Neuron (in vitro differentiated cells): ENCODE measurements around the gene POU6F2.

ENCODE experiments used
- H2AFZ ChIP-seq: one replicate; pipeline ENCODE4 v1.6.1; 2013; ENCODE audit warnings: low read depth, mild to moderate bottlenecking, inconsistent platforms, low read length, moderate library complexity
- H3K27me3 ChIP-seq: one replicate; pipeline ENCODE4 v1.6.1; 2013; ENCODE audit warnings: low read length; ENCODE audit not compliant: insufficient read depth
- H3K36me3 ChIP-seq: one replicate; pipeline ENCODE4 v1.6.1; 2013; ENCODE audit warnings: low read length; ENCODE audit not compliant: insufficient read depth
- H3K4me1 ChIP-seq: one replicate; pipeline ENCODE4 v1.6.1; 2013; ENCODE audit warnings: low read length; ENCODE audit not compliant: insufficient read depth
- H3K4me3 ChIP-seq: 2 replicates; pipeline ENCODE4 v1.5.1; 2013; ENCODE audit warnings: mild to moderate bottlenecking, low read length, moderate library complexity
- H3K9me3 ChIP-seq: one replicate; pipeline ENCODE4 v1.6.1; 2013; ENCODE audit warnings: low read length

POU6F2 gene

DNA sequence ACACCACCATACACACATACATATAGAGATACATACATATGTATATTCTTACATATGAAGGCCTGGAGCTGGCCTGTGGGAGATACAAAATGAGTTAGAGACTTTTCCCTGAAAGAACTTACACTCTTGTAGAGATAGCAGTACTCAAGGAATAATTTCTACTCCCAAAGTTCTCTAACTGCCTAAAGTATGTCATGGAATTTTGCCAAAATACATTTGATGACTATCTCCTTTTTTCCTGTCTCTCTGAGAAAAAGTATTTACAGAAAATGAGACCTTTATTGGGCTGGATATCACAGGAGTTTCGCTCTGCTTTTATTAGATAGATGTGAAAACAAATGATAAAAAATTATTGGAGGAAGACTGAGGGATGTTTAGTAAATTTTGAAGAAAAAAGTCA lies 220.1 kb downstream of the POU6F2 start:
- peaks cover 3% of the 10 kb centered on the region for H3K4me1 ChIP-seq
- H3K4me3 ChIP-seq, result no peak overlapping the region
- H3K36me3 ChIP-seq, result no peaks in the 10 kb centered on the region
- no peaks in the 10 kb centered on the region for H3K9me3 ChIP-seq
- H2AFZ ChIP-seq, result no peak overlapping the region
- no peaks in the 10 kb centered on the region for H3K27me3 ChIP-seq

DNA sequence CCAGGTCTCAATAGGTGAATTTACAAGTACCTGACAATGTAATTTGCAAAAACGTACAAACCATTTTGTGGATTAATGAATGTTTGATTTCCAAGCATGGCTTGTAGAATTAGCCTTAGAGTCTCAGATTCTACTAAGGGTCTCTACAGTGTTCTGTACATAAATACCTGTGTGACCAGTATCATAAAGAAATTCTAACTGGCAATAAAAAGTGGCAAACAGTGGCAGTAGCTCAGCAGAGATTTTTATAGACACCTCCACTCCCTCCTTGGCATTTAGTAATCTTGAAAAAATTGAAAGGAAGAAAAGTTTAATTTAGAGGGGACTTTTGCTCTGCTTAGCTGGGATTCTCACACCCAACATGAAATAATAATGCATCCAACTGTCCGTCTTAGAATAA lies 220.8 kb downstream of the POU6F2 start:
- H3K36me3 ChIP-seq, result no peaks in the 10 kb centered on the region

DNA sequence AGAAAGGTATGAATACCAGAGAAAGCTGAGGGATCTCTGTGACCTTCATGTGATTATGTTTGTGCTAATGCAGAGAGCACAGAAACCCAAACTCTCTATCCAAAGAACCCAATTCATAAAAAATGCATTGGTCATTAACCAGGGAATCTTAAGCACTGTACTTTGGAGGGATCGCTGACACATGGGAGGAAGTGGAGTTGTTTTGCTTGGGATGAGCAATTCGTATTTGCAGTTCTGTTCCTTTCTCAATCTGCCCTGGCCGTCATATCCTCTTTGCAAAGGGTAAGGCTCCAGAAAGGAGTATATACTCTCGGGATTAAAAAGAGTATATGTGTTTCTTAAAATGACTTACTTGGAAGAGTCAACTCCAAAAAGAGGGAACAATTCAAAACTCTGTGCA lies 221.3 kb downstream of the POU6F2 start:
- Histone ChIP-seq H3K4me1 (peaks cover 3% of the 10 kb centered on the region), H3K27me3 (no peaks in the 10 kb centered on the region), H3K36me3 (no peaks in the 10 kb centered on the region), H3K4me3 (no peak overlapping the region), H3K9me3 (no peaks in the 10 kb centered on the region), H2AFZ (no peak overlapping the region)

More for the DNA sequence above, 220.8 kb downstream of the POU6F2 start:
- Histone ChIP-seq H3K4me3 (no peak overlapping the region), H2AFZ (no peak overlapping the region), H3K4me1 (peaks cover 3% of the 10 kb centered on the region), H3K27me3 (no peaks in the 10 kb centered on the region), H3K9me3 (no peaks in the 10 kb centered on the region)

DNA sequence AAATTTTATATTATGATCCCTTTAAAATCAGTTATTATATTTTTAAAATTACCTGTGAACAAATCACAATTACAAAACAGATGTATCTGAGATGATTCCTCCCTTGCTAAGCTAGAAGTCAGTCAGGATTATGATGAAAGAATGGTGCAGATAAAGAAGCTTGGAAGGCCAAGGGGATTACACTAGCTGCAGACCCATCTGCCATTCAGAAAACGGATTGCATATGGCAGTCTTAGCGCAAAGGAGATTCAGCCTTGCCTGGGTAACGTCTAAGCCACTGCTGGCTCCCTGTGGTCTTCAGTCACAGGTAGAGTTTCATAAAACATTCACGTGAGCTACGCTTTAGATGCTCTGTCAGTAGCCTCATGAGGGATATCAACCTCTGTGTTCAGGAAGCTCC lies 222.2 kb downstream of the POU6F2 start:
- Histone ChIP-seq H3K4me1 (peaks cover 3% of the 10 kb centered on the region), H3K9me3 (no peaks in the 10 kb centered on the region), H3K27me3 (no peaks in the 10 kb centered on the region), H3K36me3 (no peaks in the 10 kb centered on the region), H2AFZ (no peak overlapping the region), H3K4me3 (no peak overlapping the region)

DNA sequence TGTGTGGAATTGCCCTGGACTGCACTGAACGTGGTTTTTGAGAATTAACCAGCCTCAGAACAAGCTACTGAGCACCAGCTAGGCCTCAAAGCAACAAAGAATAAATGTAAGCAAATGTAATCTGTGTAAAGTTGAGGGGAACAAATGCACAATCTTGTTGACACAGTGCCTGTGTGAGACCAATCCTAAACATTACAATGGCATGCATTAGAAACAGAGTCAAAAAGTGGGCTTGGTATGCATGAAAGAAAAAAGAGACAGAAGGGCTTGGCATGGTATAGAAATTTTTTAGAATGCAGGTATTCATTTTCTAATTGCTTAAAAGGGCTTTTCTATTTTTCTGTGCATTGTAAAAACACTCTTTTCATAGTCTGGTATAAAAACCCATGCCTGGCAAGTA lies 224.3 kb downstream of the POU6F2 start:
- no peaks in the 10 kb centered on the region for H3K36me3 ChIP-seq

DNA sequence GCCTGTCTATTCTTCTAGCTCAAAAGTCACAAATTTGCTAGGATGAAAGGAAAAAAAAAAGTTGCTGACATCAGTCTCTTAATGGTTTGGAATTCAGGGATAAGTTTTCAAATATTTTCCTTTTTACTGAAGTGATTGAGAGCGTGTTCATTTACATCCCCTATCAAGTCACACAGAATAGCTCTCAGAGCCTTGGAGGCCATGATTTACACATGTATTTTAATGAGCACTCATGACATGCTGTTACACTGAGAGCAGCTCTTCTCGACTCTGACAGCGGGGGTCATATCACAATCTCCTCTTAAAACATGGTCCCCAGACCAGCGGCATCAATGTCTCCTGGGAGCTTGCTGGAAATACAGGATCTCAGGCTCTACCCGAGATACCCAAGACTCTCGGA lies 232.7 kb downstream of the POU6F2 start:
- no peak overlapping the region for H2AFZ ChIP-seq
- no peaks in the 10 kb centered on the region for H3K9me3 ChIP-seq
- no peaks in the 10 kb centered on the region for H3K4me1 ChIP-seq
- H3K36me3 ChIP-seq, result no peaks in the 10 kb centered on the region
- no peaks in the 10 kb centered on the region for H3K27me3 ChIP-seq
- H3K4me3 ChIP-seq, result no peak overlapping the region

More for the DNA sequence above, 224.3 kb downstream of the POU6F2 start:
- H3K27me3 ChIP-seq, result no peaks in the 10 kb centered on the region
- H3K4me3 ChIP-seq, result no peak overlapping the region
- no peaks in the 10 kb centered on the region for H3K9me3 ChIP-seq
- peaks cover 3% of the 10 kb centered on the region for H3K4me1 ChIP-seq
- H2AFZ ChIP-seq, result no peak overlapping the region

DNA sequence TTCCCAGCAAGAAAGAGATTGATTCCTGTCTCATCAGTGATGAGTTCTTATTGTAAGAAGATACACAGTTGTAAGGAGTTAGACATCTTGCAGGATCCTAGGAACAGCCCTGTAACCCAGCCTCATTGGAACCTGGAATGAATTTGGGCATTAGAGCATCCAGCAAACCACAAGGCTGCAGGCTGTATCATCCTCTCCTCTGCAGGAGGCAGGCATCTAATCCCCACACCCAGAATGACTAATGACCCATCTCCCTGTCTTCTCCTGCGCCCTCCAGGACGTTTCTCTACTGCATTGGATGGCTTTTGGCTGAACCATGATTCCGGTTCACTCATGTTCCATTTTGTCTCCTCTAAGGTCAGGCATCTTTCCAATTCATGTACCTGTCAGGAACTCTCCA lies 233.9 kb downstream of the POU6F2 start:
- H3K4me3 ChIP-seq, result no peak overlapping the region
- no peaks in the 10 kb centered on the region for H3K9me3 ChIP-seq
- H2AFZ ChIP-seq, result no peak overlapping the region

DNA sequence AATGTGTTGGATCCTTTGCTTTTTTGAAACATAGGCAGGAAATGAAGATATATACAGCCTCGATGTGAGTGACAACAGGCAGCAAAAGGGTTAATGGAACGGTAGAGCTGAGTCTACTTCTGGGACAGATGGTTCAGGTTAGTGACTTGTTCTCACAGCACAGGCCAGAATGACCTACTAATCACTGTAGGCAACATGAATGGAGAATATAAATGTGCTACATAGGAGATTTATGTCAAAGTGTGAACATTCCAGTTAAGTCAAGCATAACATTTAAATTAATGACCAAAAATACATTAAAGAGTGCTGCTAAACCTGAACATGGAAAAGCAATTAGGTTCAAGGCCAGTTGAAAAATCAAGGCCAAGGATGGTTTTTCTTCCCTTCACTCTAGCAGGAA lies 235.2 kb downstream of the POU6F2 start:
- H3K36me3 ChIP-seq, result no peaks in the 10 kb centered on the region
- no peaks in the 10 kb centered on the region for H3K4me1 ChIP-seq
- H3K27me3 ChIP-seq, result no peaks in the 10 kb centered on the region
- no peak overlapping the region for H3K4me3 ChIP-seq
- no peak overlapping the region for H2AFZ ChIP-seq
- H3K9me3 ChIP-seq, result no peaks in the 10 kb centered on the region

More for the DNA sequence above, 233.9 kb downstream of the POU6F2 start:
- H3K27me3 ChIP-seq, result no peaks in the 10 kb centered on the region
- H3K36me3 ChIP-seq, result no peaks in the 10 kb centered on the region
- no peaks in the 10 kb centered on the region for H3K4me1 ChIP-seq

DNA sequence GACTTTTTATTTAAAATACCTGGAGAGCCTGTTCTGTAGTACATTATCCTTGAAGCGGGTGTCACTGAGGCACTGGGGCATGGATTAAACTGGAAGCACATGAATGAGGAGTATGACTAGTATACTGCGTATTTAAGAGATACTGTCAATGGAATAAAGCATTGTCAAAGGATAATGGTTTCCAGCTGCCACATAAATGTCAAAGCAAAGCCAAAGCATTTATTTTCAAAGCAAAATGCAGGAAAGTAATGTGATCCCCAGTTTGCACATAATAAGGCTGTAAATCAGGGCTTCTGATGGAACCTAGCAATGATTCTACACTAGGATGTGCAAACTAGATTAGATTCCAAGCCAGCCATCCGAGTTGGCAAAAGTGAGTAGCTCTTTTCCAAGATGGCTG lies 240.1 kb downstream of the POU6F2 start:
- no peaks in the 10 kb centered on the region for H3K9me3 ChIP-seq
- H3K4me3 ChIP-seq, result no peak overlapping the region
- no peak overlapping the region for H2AFZ ChIP-seq
- no peaks in the 10 kb centered on the region for H3K36me3 ChIP-seq
- no peaks in the 10 kb centered on the region for H3K27me3 ChIP-seq
- H3K4me1 ChIP-seq, result no peaks in the 10 kb centered on the region

DNA sequence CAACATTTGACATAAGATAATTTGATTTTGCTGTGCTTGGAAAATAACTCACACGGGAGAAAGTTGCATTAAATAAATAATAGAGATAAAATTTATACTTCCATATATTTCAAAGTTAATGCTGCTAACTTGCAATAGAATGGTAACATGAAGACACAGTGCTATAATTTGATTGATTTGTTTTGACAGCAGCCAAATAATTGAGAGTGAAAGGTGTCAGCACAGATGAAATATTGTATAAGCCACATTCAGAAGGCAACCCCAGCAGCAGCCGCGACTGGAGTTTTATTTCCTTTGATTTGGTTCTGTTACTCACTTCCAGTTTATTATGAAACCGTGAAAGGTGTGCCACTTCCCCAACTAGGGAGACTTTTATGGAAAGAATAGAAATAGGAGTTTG lies 242.2 kb downstream of the POU6F2 start:
- H3K4me3 ChIP-seq, result no peak overlapping the region
- no peaks in the 10 kb centered on the region for H3K36me3 ChIP-seq
- no peaks in the 10 kb centered on the region for H3K4me1 ChIP-seq
- no peaks in the 10 kb centered on the region for H3K9me3 ChIP-seq
- H2AFZ ChIP-seq, result no peak overlapping the region
- no peaks in the 10 kb centered on the region for H3K27me3 ChIP-seq

DNA sequence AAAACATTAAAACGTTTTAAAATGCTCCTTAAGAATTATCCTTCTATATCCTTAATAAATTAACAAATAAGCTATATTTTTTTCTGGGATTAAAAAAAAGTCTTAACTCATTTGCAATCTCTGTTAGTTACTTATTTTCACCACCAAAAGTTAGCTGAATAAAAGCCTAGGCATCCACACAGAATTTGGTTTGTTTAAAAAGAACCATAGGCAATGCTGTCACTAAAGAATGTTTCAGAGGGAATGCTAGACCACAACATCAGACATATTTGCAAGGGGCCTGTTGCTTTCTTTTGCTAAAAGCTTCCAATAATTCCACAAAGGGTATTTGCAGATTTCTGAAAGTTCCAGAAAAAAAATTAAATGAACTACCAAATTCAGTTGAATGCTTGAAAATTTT lies 244.2 kb downstream of the POU6F2 start:
- Histone ChIP-seq H3K36me3 (no peaks in the 10 kb centered on the region), H3K4me3 (no peak overlapping the region), H3K27me3 (no peaks in the 10 kb centered on the region), H2AFZ (no peak overlapping the region), H3K4me1 (no peaks in the 10 kb centered on the region), H3K9me3 (no peaks in the 10 kb centered on the region)

DNA sequence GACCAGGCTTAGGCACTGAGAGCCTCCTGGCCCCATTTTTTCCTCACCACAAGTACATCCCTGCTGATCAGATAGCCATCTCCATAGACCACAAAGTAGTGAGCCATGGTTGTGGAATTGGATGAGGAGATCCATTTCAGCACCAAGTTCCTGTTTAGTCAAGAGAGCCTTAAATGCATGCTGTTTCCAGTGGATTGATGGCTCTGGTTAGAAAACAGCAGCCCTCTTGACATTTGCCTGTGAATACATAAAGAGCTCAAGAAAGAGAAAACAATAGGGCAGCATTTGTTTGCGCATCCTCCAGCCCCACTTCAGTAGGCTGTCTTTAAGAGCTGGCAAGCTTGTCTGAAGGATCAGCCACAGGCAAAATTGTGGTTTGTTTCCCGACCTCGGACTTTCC lies 251.2 kb downstream of the POU6F2 start:
- peaks cover under 1% of the 10 kb centered on the region for H3K4me1 ChIP-seq
- H2AFZ ChIP-seq, result no peak overlapping the region
- no peaks in the 10 kb centered on the region for H3K27me3 ChIP-seq
- H3K4me3 ChIP-seq, result no peak overlapping the region
- H3K9me3 ChIP-seq, result no peaks in the 10 kb centered on the region
- H3K36me3 ChIP-seq, result no peaks in the 10 kb centered on the region

DNA sequence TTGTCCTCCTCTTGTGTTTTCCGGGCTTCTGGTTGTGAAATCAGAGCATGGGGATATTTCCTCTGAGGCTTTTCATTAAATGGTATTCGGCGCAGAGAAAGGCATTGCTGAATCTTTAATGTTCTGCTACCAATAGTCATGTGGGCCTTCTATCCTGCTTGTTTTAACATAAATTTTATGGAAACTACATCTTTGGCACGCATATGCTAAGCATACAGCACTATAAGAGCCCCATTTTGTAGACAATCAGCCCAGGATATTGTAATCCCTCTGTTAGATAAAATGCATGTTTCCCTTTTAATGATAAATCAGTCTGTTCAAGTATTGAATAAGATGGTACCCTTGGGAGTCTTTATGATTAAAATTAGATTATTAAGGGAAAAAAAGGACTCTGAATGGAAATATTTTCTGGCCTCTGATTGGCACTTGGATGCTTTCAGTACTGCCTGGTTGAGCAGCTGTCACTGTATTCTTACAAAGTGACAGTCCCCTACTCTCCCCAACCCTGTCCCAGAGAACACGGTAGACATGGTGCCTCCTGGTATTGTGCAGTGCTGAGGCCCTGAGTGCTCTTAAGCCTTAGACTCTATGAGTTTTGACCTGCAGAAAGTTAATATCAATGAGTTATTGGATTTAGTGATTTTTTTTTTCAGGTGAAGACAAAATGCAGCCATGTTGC lies 256.3 kb downstream of the POU6F2 start:
- no peak overlapping the region for H3K4me3 ChIP-seq
- H3K36me3 ChIP-seq, result no peaks in the 10 kb centered on the region
- peaks cover 5% of the 10 kb centered on the region for H3K4me1 ChIP-seq
- H3K9me3 ChIP-seq, result no peaks in the 10 kb centered on the region
- H3K27me3 ChIP-seq, result no peaks in the 10 kb centered on the region
- H2AFZ ChIP-seq, result no peak overlapping the region

DNA sequence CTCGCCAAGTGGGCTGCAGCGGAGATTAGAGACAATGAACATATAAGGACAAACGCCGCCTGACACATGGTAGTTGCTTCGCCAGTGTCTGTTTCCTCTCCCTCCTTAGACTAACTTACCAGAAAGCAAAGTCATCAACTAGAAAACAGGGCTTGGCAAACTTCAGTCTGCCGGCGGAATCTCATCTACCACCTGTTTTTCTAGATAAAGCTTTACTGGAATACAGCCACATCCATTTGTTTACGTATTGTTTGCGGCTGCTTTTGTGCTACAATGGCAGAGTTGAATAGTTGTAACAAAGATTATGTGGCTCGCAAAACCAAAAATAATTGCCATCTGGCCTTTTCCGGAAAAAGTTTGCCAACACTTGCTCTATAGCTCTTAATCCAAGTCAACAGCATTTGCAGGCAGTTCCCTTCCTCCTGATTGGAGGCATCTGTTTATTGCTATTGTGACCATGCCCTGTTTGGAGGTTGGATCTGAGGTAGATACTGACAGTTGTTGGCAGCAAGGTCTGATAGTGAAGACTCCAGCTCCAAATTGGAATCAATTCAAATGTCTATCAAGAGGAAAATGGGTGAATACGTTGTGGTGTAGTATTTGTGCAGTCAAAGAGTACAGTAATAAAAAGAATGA lies 260.6 kb downstream of the POU6F2 start:
- Histone ChIP-seq H2AFZ (no peak overlapping the region), H3K36me3 (no peaks in the 10 kb centered on the region), H3K4me1 (peaks cover 5% of the 10 kb centered on the region), H3K9me3 (no peaks in the 10 kb centered on the region), H3K27me3 (no peaks in the 10 kb centered on the region), H3K4me3 (no peak overlapping the region)
